Heart right ventricle (tissue), 16 donors: Measurements from ENCODE around the gene FHIT. TPM values are rescaled to one million over a fixed set of nuclear protein-coding genes. Genes with fewer than 3 reads are reported as not detected.

Experiments
- ATAC-seq, 8 donors: fragments of 200-7000 bp; cut with Tn5 transposase; one replicate each; pipeline ENCODE4 v1.9.1; 2020; ENCODE audit warnings: mild to moderate bottlenecking in 8 of 8, moderate library complexity in 8 of 8, moderate number of reproducible peaks in 1 of 8
- DNase-seq, 2 donors: peaks; one replicate each; pipeline ENCODE4 v3.0.0-alpha.2; 2020
- H3K27ac ChIP-seq, 10 donors: fragments of 200-600 bp; sonication (generic) in 2 of 10; one replicate each; pipeline versions ENCODE4 v1.5.0 to v1.8.0; 2020 to 2022; ENCODE audit warnings: mild to moderate bottlenecking in 3 of 10
- H3K27me3 ChIP-seq, 7 donors: fragments of 200-600 bp; one replicate each; pipeline ENCODE4 v1.8.0; 2021 to 2022; ENCODE audit warnings: mild to moderate bottlenecking in 2 of 7
- H3K36me3 ChIP-seq, 9 donors: fragments of 200-600 bp; sonication (generic) in 1 of 9; one replicate each; pipeline versions ENCODE4 v1.5.0 to v1.8.0; 2020 to 2022; ENCODE audit warnings: mild to moderate bottlenecking in 2 of 9
- H3K4me1 ChIP-seq, 9 donors: fragments of 200-600 bp; sonication (generic) in 1 of 9; one replicate each; pipeline versions ENCODE4 v1.5.0 to v1.8.0; 2020 to 2022; ENCODE audit warnings: mild to moderate bottlenecking in 4 of 9
- H3K4me3 ChIP-seq, 10 donors: fragments of 200-600 bp; sonication (generic) in 2 of 10; one replicate each; pipeline versions ENCODE4 v1.5.0 to v1.8.0; 2020 to 2022; ENCODE audit warnings: mild to moderate bottlenecking in 7 of 10, moderate library complexity in 2 of 10
- H3K9me3 ChIP-seq, 11 donors: fragments of 200-600 bp in 10 of 11; sonication (generic) in 2 of 11; one replicate each; pipeline versions ENCODE4 v1.5.0 to v1.8.0; 2013 to 2022; ENCODE audit warnings: mild to moderate bottlenecking in 2 of 11, control low read depth in 1 of 11, moderate library complexity in 1 of 11
- WGBS, 2 donors: extraction: QIAGEN DNeasy Blood & Tissue Kit; methylation state at CpG; one replicate each; pipeline ENCODE4 v1.1.7; 2013; ENCODE audit warnings: inconsistent platforms in 1 of 2; 5-methylcytosine and 5-hydroxymethylcytosine counted together
- intact Hi-C, 10 donors: fragments of 100-400 bp; cut with DNase I; formaldehyde crosslinking; loops; one replicate each; pipeline versions ENCODE4 v1.11.1 to v1.14.2; 2022
- polyA plus RNA-seq, 2 donors: library from polyadenylated mRNA; stranded (reverse); fragments of 200-250 nt; gene quantifications; one replicate each; pipeline ENCODE4 v1.2.3, GENCODE V29; 2013
- total RNA-seq, 10 donors: library from RNA; stranded (reverse); fragmentation: NEBNext Ultra II Directional in 3 of 10; extraction: Animal tissue kit (Norgen Biotek cat#: 25700) in 3 of 10; gene quantifications; one replicate each; pipeline versions ENCODE4 v1.2.1 to v1.2.4, GENCODE V29; 2021 to 2023
- TF ChIP-seq, protein P1 (sequence below), 9 donors: fragments of 200-600 bp; sonication (generic) in 2 of 9; IDR thresholded peaks; one replicate each; pipeline versions ENCODE4 v1.5.0 to v1.8.0; 2021 to 2022; ENCODE audit warnings: antibody characterized with exemption in 9 of 9, mild to moderate bottlenecking in 5 of 9, moderate library complexity in 1 of 9
- donor health status: Arrhythmogenic right ventricular cardiomyopathy.
- donor health status: ischemic (EF 13 %, LVEDD 7.1; RV severe dilation, severe dysfunction).
- donor health status: healthy with polysubstance abuse.
- donor health status: DM: no; HTN: yes; CAD: no.
- donor health status: DM: no; HTN: no; CAD: no.
- donor health status: ischemic (EF 25% LVEDD 6.9; RV normal size, moderate dysfunction).
- donor health status: ischemic (EF 25% LVEDD 5.7; RV mildly dilated, moderate dysfunction).
- donor health status: healthy.
- donor health status: DM: yes; HTN: yes; CAD: no.
- donor health status: Ischemic cardiomyopathy.
- donor health status: ischemic (EF 35%, LVEDD 5.7; RV mildly dilated, moderate dysfunction).
- donor health status: nonischemic (EF 11% LVEDD 7.7; RV severe dilation, severe dysfunction).
- donor health status: DM: yes; HTN: yes; CAD: no.
- donor health status: PGD.
- donor health status: ischemic (EF 29% LVEDD 5.4; RV normal size, mild dysfunction).
- donor health status: nonischemic (EF 23%, LVEDD 6.1; RV moderate dilation, normal function).

FHIT gene
- total and polyA plus RNA-seq, 12 donors: 4.7 to 25.5 (median 18.3) TPM

DNA sequence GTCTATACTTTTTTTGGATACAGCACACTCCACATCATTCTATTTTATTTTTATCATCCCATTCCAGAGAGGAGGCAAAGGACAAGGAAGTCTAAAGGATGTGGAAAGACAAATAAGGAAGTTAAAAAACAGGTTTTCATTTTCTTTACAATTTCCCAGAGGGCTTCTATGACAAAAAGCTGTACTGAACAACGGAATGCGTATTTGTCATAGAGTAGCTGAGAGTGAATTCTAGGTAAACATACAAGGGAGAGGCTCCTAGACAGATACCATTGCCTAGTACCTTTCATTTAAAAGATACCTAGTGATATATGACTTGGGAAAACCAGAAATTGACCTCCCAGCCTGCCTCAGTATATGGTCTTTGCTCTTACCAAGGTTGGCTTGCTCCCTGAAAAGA, 341.7 kb downstream of the FHIT start:
- Histone ChIP-seq H3K4me1 (no peaks in the 10 kb centered on the region), H3K36me3 (no peaks in the 10 kb centered on the region), H3K27ac (no peak overlapping the region), H3K4me3 (no peak overlapping the region), H3K27me3 (no peaks in the 10 kb centered on the region), H3K9me3 (peaks cover 0 to 9% (median 0%) of the 10 kb centered on the region in 11 donors)
- intact Hi-C loops: no loop called here
- WGBS, 2 donors: 57 to 72% methylated on average over 2 of the region's 2 CpGs
- ATAC-seq (no peak), DNase-seq (no peak)
- TF ChIP-seq, protein P1, sequence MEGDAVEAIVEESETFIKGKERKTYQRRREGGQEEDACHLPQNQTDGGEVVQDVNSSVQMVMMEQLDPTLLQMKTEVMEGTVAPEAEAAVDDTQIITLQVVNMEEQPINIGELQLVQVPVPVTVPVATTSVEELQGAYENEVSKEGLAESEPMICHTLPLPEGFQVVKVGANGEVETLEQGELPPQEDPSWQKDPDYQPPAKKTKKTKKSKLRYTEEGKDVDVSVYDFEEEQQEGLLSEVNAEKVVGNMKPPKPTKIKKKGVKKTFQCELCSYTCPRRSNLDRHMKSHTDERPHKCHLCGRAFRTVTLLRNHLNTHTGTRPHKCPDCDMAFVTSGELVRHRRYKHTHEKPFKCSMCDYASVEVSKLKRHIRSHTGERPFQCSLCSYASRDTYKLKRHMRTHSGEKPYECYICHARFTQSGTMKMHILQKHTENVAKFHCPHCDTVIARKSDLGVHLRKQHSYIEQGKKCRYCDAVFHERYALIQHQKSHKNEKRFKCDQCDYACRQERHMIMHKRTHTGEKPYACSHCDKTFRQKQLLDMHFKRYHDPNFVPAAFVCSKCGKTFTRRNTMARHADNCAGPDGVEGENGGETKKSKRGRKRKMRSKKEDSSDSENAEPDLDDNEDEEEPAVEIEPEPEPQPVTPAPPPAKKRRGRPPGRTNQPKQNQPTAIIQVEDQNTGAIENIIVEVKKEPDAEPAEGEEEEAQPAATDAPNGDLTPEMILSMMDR (IDR thresholded peaks at IDR 0.05): no peak

DNA sequence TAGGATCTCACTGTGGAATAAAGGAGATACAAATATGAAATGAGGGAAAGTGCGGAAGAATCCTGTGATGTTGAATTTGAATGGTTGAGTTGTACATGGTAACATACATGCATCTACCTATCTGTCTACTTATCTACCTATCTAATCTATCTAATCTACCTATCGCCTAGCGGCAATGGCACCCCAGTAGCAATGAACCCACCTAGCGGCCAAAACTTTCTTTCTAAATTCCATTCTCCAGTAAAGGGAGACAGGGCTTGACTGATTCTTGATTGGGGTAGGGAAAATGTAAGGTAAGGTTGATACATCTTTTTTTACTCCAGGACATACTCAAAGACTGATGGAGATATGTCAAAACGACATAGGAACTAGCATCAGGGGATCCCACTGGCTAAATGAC, 345.0 kb downstream of the FHIT start:
- no peaks in the 10 kb centered on the region for H3K27me3 ChIP-seq
- no peak overlapping the region for H3K27ac ChIP-seq
- intact Hi-C loops: no loop called here
- no peaks in the 10 kb centered on the region for H3K9me3 ChIP-seq
- TF ChIP-seq, protein P1 (IDR thresholded peaks at IDR 0.05): no peak
- H3K4me1 ChIP-seq: no peaks in the 10 kb centered on the region
- no peak overlapping the region for H3K4me3 ChIP-seq
- ATAC-seq (no peak), DNase-seq (no peak)
- WGBS, 2 donors: 86 to 88% methylated on average over 5 of the region's 5 CpGs
- no peaks in the 10 kb centered on the region for H3K36me3 ChIP-seq

DNA sequence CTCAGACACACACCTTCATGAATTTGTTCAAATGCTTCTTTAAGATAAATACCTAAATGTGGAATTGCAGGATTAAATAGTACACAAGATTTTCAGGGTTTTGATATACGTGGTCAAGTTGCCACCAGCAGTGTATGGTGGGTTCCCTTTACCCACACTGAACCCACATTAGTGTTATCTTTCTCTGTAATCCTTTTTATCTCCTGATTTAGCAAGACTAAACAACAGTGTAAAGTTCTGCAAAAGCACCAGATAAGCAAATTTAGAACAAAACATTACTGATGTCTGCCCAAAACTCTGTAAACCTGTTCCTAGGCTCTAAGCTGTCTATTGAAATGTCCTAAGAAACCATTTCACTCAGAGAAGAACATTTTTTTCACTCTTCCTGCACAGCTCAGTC, 352.9 kb downstream of the FHIT start:
- H3K36me3 ChIP-seq: no peaks in the 10 kb centered on the region
- 77 to 78% methylated on average over 1 of the region's 1 CpG for WGBS, 2 donors
- TF ChIP-seq, protein P1 (IDR thresholded peaks at IDR 0.05): no peak
- H3K9me3 ChIP-seq: no peaks in the 10 kb centered on the region
- H3K4me1 ChIP-seq: no peaks in the 10 kb centered on the region
- ATAC-seq (no peak), DNase-seq (no peak)
- H3K4me3 ChIP-seq: no peak overlapping the region
- no peak overlapping the region for H3K27ac ChIP-seq
- H3K27me3 ChIP-seq: no peaks in the 10 kb centered on the region
- intact Hi-C loops: loop anchor here in 1 of 10 donors (2.0 kb wide), 1 partner anchor 34 kb away; no protein-coding TSS in a partner anchor

DNA sequence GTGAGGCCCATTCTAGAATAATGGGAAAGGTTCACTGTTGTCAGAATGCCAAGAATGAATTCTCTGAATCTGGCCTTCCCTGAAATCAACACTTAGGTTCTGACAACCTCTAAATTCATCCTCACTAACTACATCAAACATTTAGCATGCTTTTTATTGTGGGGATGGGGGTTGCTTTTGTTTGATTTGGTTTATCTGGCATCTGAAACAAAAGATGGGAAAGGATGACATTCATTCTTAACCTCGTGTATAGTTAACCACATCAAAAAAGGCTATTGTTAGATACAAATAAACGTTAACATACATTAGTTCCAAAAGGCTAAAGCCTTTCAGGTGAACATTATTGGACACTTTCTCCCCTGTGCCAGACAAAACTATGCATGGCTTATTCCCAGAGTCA, 357.3 kb downstream of the FHIT start:
- Histone ChIP-seq H3K4me3 (no peak overlapping the region), H3K4me1 (no peaks in the 10 kb centered on the region), H3K27ac (no peak overlapping the region), H3K9me3 (no peaks in the 10 kb centered on the region), H3K36me3 (no peaks in the 10 kb centered on the region), H3K27me3 (no peaks in the 10 kb centered on the region)
- ATAC-seq (no peak), DNase-seq (no peak)
- TF ChIP-seq, protein P1 (IDR thresholded peaks at IDR 0.05): no peak
- intact Hi-C loops: no loop called here
- 73 to 81% methylated on average over 2 of the region's 2 CpGs for WGBS, 2 donors
